ENCODE measurements around the gene KRT86.

DNA sequence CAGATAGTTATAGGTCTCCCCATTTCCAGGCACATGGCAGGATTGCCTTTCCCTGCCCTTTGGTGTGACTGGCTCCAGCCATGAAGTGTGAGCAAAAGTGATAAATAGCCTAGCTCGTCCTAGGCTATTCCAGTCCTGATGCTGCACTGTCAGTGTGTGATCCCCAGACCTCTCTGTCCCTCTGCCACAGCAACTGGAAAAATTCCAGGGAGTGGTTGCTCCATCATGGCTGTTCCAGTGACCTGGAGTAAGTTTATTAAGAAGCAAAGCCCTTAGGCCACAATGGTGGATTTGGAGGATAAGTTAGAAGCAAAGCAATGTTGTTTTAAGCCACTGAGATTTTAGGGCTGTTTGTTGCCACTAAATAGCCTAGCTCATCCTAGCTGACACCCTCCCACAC is 56.6 kb downstream of the KRT86 start:
- TF ChIP-seq, protein P1, sequence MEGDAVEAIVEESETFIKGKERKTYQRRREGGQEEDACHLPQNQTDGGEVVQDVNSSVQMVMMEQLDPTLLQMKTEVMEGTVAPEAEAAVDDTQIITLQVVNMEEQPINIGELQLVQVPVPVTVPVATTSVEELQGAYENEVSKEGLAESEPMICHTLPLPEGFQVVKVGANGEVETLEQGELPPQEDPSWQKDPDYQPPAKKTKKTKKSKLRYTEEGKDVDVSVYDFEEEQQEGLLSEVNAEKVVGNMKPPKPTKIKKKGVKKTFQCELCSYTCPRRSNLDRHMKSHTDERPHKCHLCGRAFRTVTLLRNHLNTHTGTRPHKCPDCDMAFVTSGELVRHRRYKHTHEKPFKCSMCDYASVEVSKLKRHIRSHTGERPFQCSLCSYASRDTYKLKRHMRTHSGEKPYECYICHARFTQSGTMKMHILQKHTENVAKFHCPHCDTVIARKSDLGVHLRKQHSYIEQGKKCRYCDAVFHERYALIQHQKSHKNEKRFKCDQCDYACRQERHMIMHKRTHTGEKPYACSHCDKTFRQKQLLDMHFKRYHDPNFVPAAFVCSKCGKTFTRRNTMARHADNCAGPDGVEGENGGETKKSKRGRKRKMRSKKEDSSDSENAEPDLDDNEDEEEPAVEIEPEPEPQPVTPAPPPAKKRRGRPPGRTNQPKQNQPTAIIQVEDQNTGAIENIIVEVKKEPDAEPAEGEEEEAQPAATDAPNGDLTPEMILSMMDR (optimal IDR thresholded peaks at IDR 0.05 in 1 of 3, IDR thresholded peaks at IDR 0.05 in 1 of 3, conservative IDR thresholded peaks at IDR 0.05 in 1 of 3; ENCODE audit: extremely low read depth in 1 of 3, insufficient read depth in 2 of 3, low read length in 3 of 3), result no peak
- TF ChIP-seq EZH2 (IDR thresholded peaks at IDR 0.05; ENCODE audit: low read length), result no peak

All from keratinocyte (primary cell).